ENCODE results near the gene C2orf49.

GRCh38 chr2:105397025-105397722, 59.8 kb downstream of the C2orf49 start:
- TF ChIP-seq EP300 (IDR thresholded peaks at IDR 0.05) (no peak), POLR2AphosphoS5 (IDR thresholded peaks at IDR 0.05) (no peak)
